ENCODE measurements around the gene SLC6A15.

Gene SLC6A15

DNA sequence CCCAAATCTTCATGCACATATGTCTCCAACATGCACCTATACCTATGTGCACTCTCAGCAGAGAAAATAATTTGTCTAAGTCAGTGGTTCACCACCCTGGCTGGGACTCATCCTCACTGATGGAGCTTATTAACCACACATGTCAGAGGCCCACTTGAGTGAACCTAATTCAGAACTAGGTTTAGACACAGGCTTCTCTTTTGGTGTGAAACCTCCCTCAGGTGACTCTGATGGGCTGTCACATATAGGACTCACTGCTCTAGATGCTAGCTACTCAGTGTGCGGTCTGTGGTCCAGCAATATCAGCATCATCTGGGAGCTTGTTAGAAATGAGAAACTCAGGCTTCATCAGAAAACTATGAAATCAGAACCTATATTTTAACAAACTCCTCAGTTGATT is 85.7 kb downstream of the SLC6A15 start:
- Histone ChIP-seq H2BK15ac (ENCODE audit: low read length) (no peak overlapping the region), H3K9ac (ENCODE audit: low read depth, low read length, poor library complexity) (no peak overlapping the region), H2BK5ac (ENCODE audit: low read length) (no peak overlapping the region), H3K27me3 (ENCODE audit: control insufficient read depth in 3 of 3, insufficient read depth in 3 of 3, low read depth in 1 of 3, low read length in 3 of 3) (no peaks in the 10 kb centered on the region), H3K4me3 (ENCODE audit: low read length in 2 of 2) (no peak overlapping the region), H3K36me3 (replicated peaks in 1 of 2; ENCODE audit: control insufficient read depth in 2 of 2, insufficient read depth in 2 of 2, low read length in 2 of 2) (no peaks in the 10 kb centered on the region), H3K14ac (ENCODE audit: low read length) (no peak overlapping the region), H4K91ac (ENCODE audit: low read depth, low read length, poor library complexity) (no peak overlapping the region), H2AK5ac (ENCODE audit: low read depth, low read length) (no peak overlapping the region), H2BK12ac (ENCODE audit: low read length) (no peak overlapping the region), H4K8ac (ENCODE audit: low read depth, low read length) (no peak overlapping the region), H3K4me2 (ENCODE audit: insufficient read depth, low read length, poor library complexity, severe bottlenecking) (no peak overlapping the region), H3K27ac (replicated peaks; ENCODE audit: low read length) (no peak overlapping the region), H3K18ac (ENCODE audit: low read length) (no peak overlapping the region), H2AFZ (ENCODE audit: low read length) (no peak overlapping the region), H3K9me3 (replicated peaks in 1 of 2; ENCODE audit: control insufficient read depth in 2 of 2, insufficient read depth in 1 of 2, low read depth in 1 of 2, low read length in 2 of 2) (no peaks in the 10 kb centered on the region), H3K23ac (ENCODE audit: low read depth, low read length, poor library complexity) (no peak overlapping the region), H3K4me1 (ENCODE audit: control insufficient read depth in 2 of 2, insufficient read depth in 1 of 2, low read depth in 1 of 2, low read length in 2 of 2) (no peaks in the 10 kb centered on the region), H3K79me1 (ENCODE audit: low read depth, low read length) (no peaks in the 10 kb centered on the region), H3K4ac (ENCODE audit: low read length) (no peak overlapping the region), H2BK120ac (ENCODE audit: low read depth, low read length) (no peak overlapping the region)
- no peak for DNase-seq (ENCODE audit: low spot score)
- WGBS, 2 donors (ENCODE audit: extremely low coverage in 2 of 2, insufficient read length in 2 of 2, insufficient replicate concordance in 1 of 2), result no CpG with 5 or more reads among the region's 1 CpG

DNA sequence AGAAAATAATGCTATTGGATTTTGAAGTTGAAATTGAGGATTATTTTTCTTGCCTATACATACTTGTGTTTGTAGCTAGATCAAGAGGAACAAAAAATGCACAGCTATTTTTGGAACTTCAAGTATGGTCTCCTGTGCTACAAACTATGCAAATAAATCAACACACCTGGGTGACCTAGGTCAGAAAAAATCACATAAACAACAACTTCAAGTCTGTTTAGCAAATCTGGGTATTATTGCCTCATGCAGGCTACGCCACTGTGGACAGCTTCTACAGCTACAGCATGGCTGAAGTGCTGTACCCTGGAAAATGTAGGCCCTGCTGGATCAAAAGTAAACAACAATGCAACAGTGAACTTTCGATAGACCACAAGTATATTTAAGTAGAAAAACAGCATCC is 87.5 kb downstream of the SLC6A15 start:
- no peak overlapping the region for H3K9ac ChIP-seq (ENCODE audit: low read depth, low read length, poor library complexity)
- H3K4me1 ChIP-seq (ENCODE audit: control insufficient read depth in 2 of 2, insufficient read depth in 1 of 2, low read depth in 1 of 2, low read length in 2 of 2), result no peaks in the 10 kb centered on the region
- no peak overlapping the region for H3K23ac ChIP-seq (ENCODE audit: low read depth, low read length, poor library complexity)
- H3K27me3 ChIP-seq (ENCODE audit: control insufficient read depth in 3 of 3, insufficient read depth in 3 of 3, low read depth in 1 of 3, low read length in 3 of 3), result no peaks in the 10 kb centered on the region
- H4K91ac ChIP-seq (ENCODE audit: low read depth, low read length, poor library complexity), result no peak overlapping the region
- no peak overlapping the region for H2BK5ac ChIP-seq (ENCODE audit: low read length)
- H2AK5ac ChIP-seq (ENCODE audit: low read depth, low read length), result no peak overlapping the region
- no peak overlapping the region for H3K4me3 ChIP-seq (ENCODE audit: low read length in 2 of 2)
- no peaks in the 10 kb centered on the region for H3K9me3 ChIP-seq (replicated peaks in 1 of 2; ENCODE audit: control insufficient read depth in 2 of 2, insufficient read depth in 1 of 2, low read depth in 1 of 2, low read length in 2 of 2)
- H2BK15ac ChIP-seq (ENCODE audit: low read length), result no peak overlapping the region
- no peak overlapping the region for H2BK120ac ChIP-seq (ENCODE audit: low read depth, low read length)
- no peak overlapping the region for H4K8ac ChIP-seq (ENCODE audit: low read depth, low read length)
- no peak overlapping the region for H3K4me2 ChIP-seq (ENCODE audit: insufficient read depth, low read length, poor library complexity, severe bottlenecking)
- H3K18ac ChIP-seq (ENCODE audit: low read length), result no peak overlapping the region
- H3K27ac ChIP-seq (replicated peaks; ENCODE audit: low read length), result no peak overlapping the region
- no peaks in the 10 kb centered on the region for H3K79me1 ChIP-seq (ENCODE audit: low read depth, low read length)
- H2AFZ ChIP-seq (ENCODE audit: low read length), result no peak overlapping the region
- no peak overlapping the region for H3K14ac ChIP-seq (ENCODE audit: low read length)
- H3K4ac ChIP-seq (ENCODE audit: low read length), result no peak overlapping the region
- WGBS, 2 donors (ENCODE audit: extremely low coverage in 2 of 2, insufficient read length in 2 of 2, insufficient replicate concordance in 1 of 2), result no CpG with 5 or more reads among the region's 2 CpGs
- no peaks in the 10 kb centered on the region for H3K36me3 ChIP-seq (replicated peaks in 1 of 2; ENCODE audit: control insufficient read depth in 2 of 2, insufficient read depth in 2 of 2, low read length in 2 of 2)
- H2BK12ac ChIP-seq (ENCODE audit: low read length), result no peak overlapping the region
- no peak for DNase-seq (ENCODE audit: low spot score)

DNA sequence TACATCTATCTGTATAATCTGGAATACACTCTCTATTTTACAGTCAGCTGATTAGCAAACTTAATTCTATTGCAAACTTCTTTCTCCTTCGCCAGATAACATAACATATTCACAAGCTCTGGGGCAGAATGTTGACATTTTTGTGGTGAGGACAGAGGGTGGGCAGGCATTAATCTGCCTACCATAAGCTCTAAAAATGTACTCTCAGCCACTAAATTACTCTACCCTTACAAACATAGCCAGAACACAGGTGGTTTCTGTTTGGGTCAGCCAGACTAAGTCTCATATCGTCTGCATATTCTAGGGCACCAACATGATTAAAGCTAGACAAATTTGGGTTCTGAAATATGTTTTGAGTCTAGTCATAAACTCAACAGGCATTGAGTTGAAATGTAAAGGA is 90.1 kb downstream of the SLC6A15 start:
- Histone ChIP-seq H3K4ac (ENCODE audit: low read length) (no peak overlapping the region), H3K36me3 (replicated peaks in 1 of 2; ENCODE audit: control insufficient read depth in 2 of 2, insufficient read depth in 2 of 2, low read length in 2 of 2) (no peaks in the 10 kb centered on the region), H3K27me3 (ENCODE audit: control insufficient read depth in 3 of 3, insufficient read depth in 3 of 3, low read depth in 1 of 3, low read length in 3 of 3) (no peaks in the 10 kb centered on the region), H3K27ac (replicated peaks; ENCODE audit: low read length) (no peak overlapping the region), H2BK5ac (ENCODE audit: low read length) (no peak overlapping the region), H3K23ac (ENCODE audit: low read depth, low read length, poor library complexity) (no peak overlapping the region), H2BK15ac (ENCODE audit: low read length) (no peak overlapping the region), H3K4me1 (ENCODE audit: control insufficient read depth in 2 of 2, insufficient read depth in 1 of 2, low read depth in 1 of 2, low read length in 2 of 2) (no peaks in the 10 kb centered on the region), H3K9me3 (replicated peaks in 1 of 2; ENCODE audit: control insufficient read depth in 2 of 2, insufficient read depth in 1 of 2, low read depth in 1 of 2, low read length in 2 of 2) (no peaks in the 10 kb centered on the region), H2AK5ac (ENCODE audit: low read depth, low read length) (no peak overlapping the region), H3K14ac (ENCODE audit: low read length) (no peak overlapping the region), H3K4me2 (ENCODE audit: insufficient read depth, low read length, poor library complexity, severe bottlenecking) (no peak overlapping the region), H2AFZ (ENCODE audit: low read length) (no peak overlapping the region), H3K9ac (ENCODE audit: low read depth, low read length, poor library complexity) (no peak overlapping the region), H4K8ac (ENCODE audit: low read depth, low read length) (no peak overlapping the region), H3K18ac (ENCODE audit: low read length) (no peak overlapping the region), H2BK120ac (ENCODE audit: low read depth, low read length) (no peak overlapping the region), H3K4me3 (ENCODE audit: low read length in 2 of 2) (no peak overlapping the region), H4K91ac (ENCODE audit: low read depth, low read length, poor library complexity) (no peak overlapping the region), H3K79me1 (ENCODE audit: low read depth, low read length) (no peaks in the 10 kb centered on the region), H2BK12ac (ENCODE audit: low read length) (no peak overlapping the region)
- DNase-seq (ENCODE audit: low spot score), result no peak
- no CpG with 5 or more reads among the region's 2 CpGs for WGBS, 2 donors (ENCODE audit: extremely low coverage in 2 of 2, insufficient read length in 2 of 2, insufficient replicate concordance in 1 of 2)

DNA sequence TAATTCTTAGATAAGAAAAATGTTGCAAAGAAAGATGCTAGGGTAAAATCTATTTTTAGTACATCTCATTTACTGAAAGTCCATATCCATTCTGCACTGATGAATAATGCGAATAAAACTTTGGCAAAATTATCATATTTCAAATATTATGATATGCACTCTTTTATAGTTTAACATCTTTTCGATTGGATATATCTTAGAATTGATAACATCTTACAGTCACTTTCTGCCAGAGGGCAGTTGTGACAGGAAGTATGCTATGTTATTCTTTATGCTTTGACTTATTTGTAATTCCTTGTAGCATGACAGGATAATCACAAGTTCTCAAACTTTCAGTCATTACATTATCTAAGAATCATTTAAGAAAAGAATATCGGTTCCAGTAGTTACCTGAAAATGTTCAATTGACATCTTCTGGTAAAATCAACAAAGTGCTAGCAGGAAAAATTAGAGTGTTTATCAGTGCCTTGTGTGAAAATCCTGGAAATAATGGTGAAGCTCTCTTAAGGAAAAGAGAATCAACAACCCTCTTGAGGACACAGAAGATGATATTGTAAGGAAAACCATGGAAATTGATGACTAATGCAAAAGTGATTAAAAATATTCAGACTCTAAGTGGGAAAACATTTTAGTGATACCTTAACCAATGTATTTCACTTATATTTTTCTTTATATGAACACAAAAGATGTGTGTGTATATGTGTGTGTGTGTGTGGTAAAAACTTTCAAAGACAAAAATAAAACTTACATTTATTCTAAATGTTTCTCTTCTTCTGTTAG is 95.5 kb downstream of the SLC6A15 start:
- Histone ChIP-seq H2AFZ (ENCODE audit: low read length) (no peak overlapping the region), H3K79me1 (ENCODE audit: low read depth, low read length) (no peaks in the 10 kb centered on the region), H3K27ac (replicated peaks; ENCODE audit: low read length) (no peak overlapping the region), H3K4me3 (ENCODE audit: low read length in 2 of 2) (no peak overlapping the region), H4K8ac (ENCODE audit: low read depth, low read length) (no peak overlapping the region), H3K36me3 (replicated peaks in 1 of 2; ENCODE audit: control insufficient read depth in 2 of 2, insufficient read depth in 2 of 2, low read length in 2 of 2) (no peaks in the 10 kb centered on the region), H3K27me3 (ENCODE audit: control insufficient read depth in 3 of 3, insufficient read depth in 3 of 3, low read depth in 1 of 3, low read length in 3 of 3) (no peaks in the 10 kb centered on the region), H2BK12ac (ENCODE audit: low read length) (no peak overlapping the region), H4K91ac (ENCODE audit: low read depth, low read length, poor library complexity) (no peak overlapping the region), H3K18ac (ENCODE audit: low read length) (no peak overlapping the region), H3K23ac (ENCODE audit: low read depth, low read length, poor library complexity) (no peak overlapping the region), H3K14ac (ENCODE audit: low read length) (no peak overlapping the region), H2AK5ac (ENCODE audit: low read depth, low read length) (no peak overlapping the region), H2BK15ac (ENCODE audit: low read length) (no peak overlapping the region), H2BK120ac (ENCODE audit: low read depth, low read length) (no peak overlapping the region), H3K9me3 (replicated peaks in 1 of 2; ENCODE audit: control insufficient read depth in 2 of 2, insufficient read depth in 1 of 2, low read depth in 1 of 2, low read length in 2 of 2) (no peaks in the 10 kb centered on the region), H3K4me1 (ENCODE audit: control insufficient read depth in 2 of 2, insufficient read depth in 1 of 2, low read depth in 1 of 2, low read length in 2 of 2) (no peaks in the 10 kb centered on the region), H3K9ac (ENCODE audit: low read depth, low read length, poor library complexity) (no peak overlapping the region), H2BK5ac (ENCODE audit: low read length) (no peak overlapping the region), H3K4me2 (ENCODE audit: insufficient read depth, low read length, poor library complexity, severe bottlenecking) (no peak overlapping the region), H3K4ac (ENCODE audit: low read length) (no peak overlapping the region)
- WGBS, 2 donors (ENCODE audit: extremely low coverage in 2 of 2, insufficient read length in 2 of 2, insufficient replicate concordance in 1 of 2), result no CpG with 5 or more reads among the region's 3 CpGs
- DNase-seq (ENCODE audit: low spot score), result no peak
